H9 (cell line): ENCODE data around the gene KIF3B. TPM values are rescaled to one million over a fixed set of nuclear protein-coding genes. Genes with fewer than 3 reads are reported as not detected.
"Not testable (repeated sequence)": the region's sequence is repeated elsewhere in the genome, so short reads cannot be mapped to it uniquely, and the experiment has no call there.

ENCODE experiments used
- DNase-seq: peaks from one replicate; pipeline ENCODE4 v3.0.0-alpha.2; 2017
- H2AFZ ChIP-seq: one replicate; pipeline ENCODE4 v1.6.1; 2013; ENCODE audit warnings: mild to moderate bottlenecking, low read length, control low read depth, moderate library complexity
- H2AK5ac ChIP-seq: 2 replicates; pipeline ENCODE4 v1.6.1; 2013; ENCODE audit warnings: low read length, control low read depth, mixed read lengths; ENCODE audit not compliant: insufficient read length
- H2BK120ac ChIP-seq: one replicate; pipeline ENCODE4 v1.6.1; 2013; ENCODE audit warnings: low read depth, mild to moderate bottlenecking, low read length, control low read depth, inconsistent platforms; ENCODE audit not compliant: poor library complexity, severe bottlenecking
- H2BK12ac ChIP-seq: 2 replicates; pipeline ENCODE4 v1.6.1; 2013; ENCODE audit warnings: low read length, control low read depth, mixed read lengths, low read depth; ENCODE audit not compliant: insufficient read length
- H2BK15ac ChIP-seq: 2 replicates; pipeline ENCODE4 v1.6.1; 2013; ENCODE audit warnings: low read depth, low read length, control low read depth
- H2BK20ac ChIP-seq: one replicate; pipeline ENCODE4 v1.6.1; 2013; ENCODE audit warnings: low read depth, mild to moderate bottlenecking, low read length, control low read depth, inconsistent platforms; ENCODE audit not compliant: poor library complexity, severe bottlenecking
- H2BK5ac ChIP-seq: 2 replicates; pipeline ENCODE4 v1.6.1; 2013; ENCODE audit warnings: low read length, control low read depth, mixed read lengths; ENCODE audit not compliant: insufficient read length
- H3K14ac ChIP-seq: 2 replicates; pipeline ENCODE4 v1.6.1; 2013; ENCODE audit warnings: low read length, control low read depth; ENCODE audit not compliant: insufficient read depth
- H3K18ac ChIP-seq: 2 replicates; pipeline ENCODE4 v1.6.1; 2013; ENCODE audit warnings: low read depth, mild to moderate bottlenecking, mixed read lengths, low read length, control low read depth; ENCODE audit not compliant: insufficient read length
- H3K23ac ChIP-seq: 2 replicates; pipeline ENCODE4 v1.6.1; 2013; ENCODE audit warnings: low read length, control low read depth, mixed read lengths, low read depth; ENCODE audit not compliant: insufficient read length
- H3K23me2 ChIP-seq: 2 replicates; pipeline ENCODE4 v1.6.1; 2013; ENCODE audit warnings: low read depth, mild to moderate bottlenecking, mixed read lengths, low read length, control low read depth; ENCODE audit not compliant: insufficient read length, poor library complexity, severe bottlenecking
- H3K27ac ChIP-seq: 2 replicates; pipeline ENCODE4 v1.5.1; 2013; ENCODE audit warnings: low read length, control low read depth, mixed read lengths, low read depth; ENCODE audit not compliant: insufficient read length
- H3K27me3 ChIP-seq: 2 replicates; pipeline ENCODE4 v1.6.1; 2013; ENCODE audit warnings: low read length, control low read depth, inconsistent platforms; ENCODE audit not compliant: insufficient read depth
- H3K4ac ChIP-seq: 2 replicates; pipeline ENCODE4 v1.6.1; 2013; ENCODE audit warnings: low read depth, mild to moderate bottlenecking, control low read depth, inconsistent platforms, low read length, moderate library complexity
- H3K4me1 ChIP-seq: 2 replicates; pipeline ENCODE4 v1.6.1; 2013; ENCODE audit warnings: low read length, control low read depth, inconsistent platforms; ENCODE audit not compliant: insufficient read depth
- H3K4me2 ChIP-seq: 2 replicates; pipeline ENCODE4 v1.6.1; 2013; ENCODE audit warnings: low read length, control low read depth, mixed read lengths; ENCODE audit not compliant: insufficient read length, insufficient read depth
- H3K56ac ChIP-seq: 2 replicates; pipeline ENCODE4 v1.6.1; 2013; ENCODE audit warnings: low read depth, mild to moderate bottlenecking, mixed read lengths, low read length, control low read depth; ENCODE audit not compliant: insufficient read length
- H3K79me1 ChIP-seq: 2 replicates; pipeline ENCODE4 v1.6.1; 2013; ENCODE audit warnings: low read depth, mild to moderate bottlenecking, moderate library complexity, low read length, control low read depth, inconsistent platforms; ENCODE audit not compliant: insufficient read depth, poor library complexity, severe bottlenecking
- H3K79me2 ChIP-seq: 2 replicates; pipeline ENCODE4 v1.6.1; 2013; ENCODE audit warnings: low read length, control low read depth, inconsistent platforms; ENCODE audit not compliant: insufficient read depth
- H3K9ac ChIP-seq: 2 replicates; pipeline ENCODE4 v1.6.1; 2013; ENCODE audit warnings: low read length, control low read depth, mixed read lengths; ENCODE audit not compliant: insufficient read length; ENCODE audit errors: extremely low read depth
- H3K9me3 ChIP-seq: one replicate; pipeline ENCODE4 v1.6.1; 2013; ENCODE audit warnings: low read depth, low read length, inconsistent platforms; ENCODE audit not compliant: control insufficient read depth
- H3T11ph ChIP-seq: one replicate; pipeline ENCODE4 v1.6.1; 2013; ENCODE audit warnings: mild to moderate bottlenecking, low read length, control low read depth, inconsistent platforms
- H4K20me1 ChIP-seq: one replicate; pipeline ENCODE4 v1.6.1; 2013; ENCODE audit not compliant: control insufficient read depth, insufficient read length, insufficient read depth
- H4K5ac ChIP-seq: 2 replicates; pipeline ENCODE4 v1.6.1; 2013; ENCODE audit warnings: low read depth, mild to moderate bottlenecking, mixed read lengths, low read length, control low read depth; ENCODE audit not compliant: insufficient read length
- H4K8ac ChIP-seq: replicated peaks from 2 replicates; pipeline ENCODE4 v1.6.1; 2013; ENCODE audit warnings: low read length, control low read depth, mixed read lengths, low read depth; ENCODE audit not compliant: insufficient read length
- H4K91ac ChIP-seq: 2 replicates; pipeline ENCODE4 v1.6.1; 2013; ENCODE audit warnings: low read depth, mild to moderate bottlenecking, moderate library complexity, mixed read lengths, low read length, control low read depth; ENCODE audit not compliant: insufficient read length
- H3K27ac Mint-ChIP-seq, 3 experiments: 2 replicates in 2 of 3; 3 replicates in 1 of 3; pipeline ENCODE4 v1.8.0; 2020 to 2021; ENCODE audit warnings: mixed read lengths in 3 of 3, mild to moderate bottlenecking in 1 of 3, moderate library complexity in 1 of 3
- H3K27me3 Mint-ChIP-seq: 2 replicates; pipeline ENCODE4 v1.8.0; 2021; ENCODE audit warnings: low read depth, mild to moderate bottlenecking, moderate library complexity, mixed read lengths
- H3K36me3 Mint-ChIP-seq, 3 experiments: 2 replicates in 2 of 3; 3 replicates in 1 of 3; pipeline ENCODE4 v1.8.0; 2020 to 2021; ENCODE audit warnings: low read depth in 3 of 3, mixed read lengths in 3 of 3; ENCODE audit not compliant: insufficient read depth in 1 of 3
- H3K4me1 Mint-ChIP-seq, 2 experiments: 2 replicates each; pipeline ENCODE4 v1.8.0; 2020; ENCODE audit warnings: mixed read lengths in 2 of 2
- H3K4me3 Mint-ChIP-seq, 2 experiments: 2 replicates in 1 of 2; 3 replicates in 1 of 2; pipeline ENCODE4 v1.8.0; 2020 to 2021; ENCODE audit warnings: mild to moderate bottlenecking in 2 of 2, mixed read lengths in 2 of 2, moderate library complexity in 1 of 2
- H3K9me3 Mint-ChIP-seq, 2 experiments: 2 replicates in 1 of 2; 3 replicates in 1 of 2; pipeline ENCODE4 v1.8.0; 2020; ENCODE audit warnings: mild to moderate bottlenecking in 2 of 2, mixed read lengths in 2 of 2, moderate library complexity in 1 of 2
- CTCF ChIP-seq: fragments of 200-600 bp; sonication (generic); conservative IDR thresholded peaks from 3 replicates; pipeline ENCODE4 v1.8.0; 2021; ENCODE audit warnings: antibody characterized with exemption, mild to moderate bottlenecking
- WGBS: extraction: QIAGEN DNeasy Blood & Tissue Kit; methylation state at CpG from one replicate; pipeline ENCODE4 v1.1.7; 2013; ENCODE audit warnings: missing lambda C conversion rate, low lambda C conversion rate, mixed read lengths; ENCODE audit not compliant: insufficient read length; ENCODE audit errors: extremely low coverage; 5-methylcytosine and 5-hydroxymethylcytosine counted together
- total RNA-seq: library from RNA; stranded (reverse); gene quantifications from 2 replicates; pipeline ENCODE4 v1.2.1, GENCODE V29; 2021

Gene KIF3B
- total RNA-seq, 1 experiment from 2014 or later = 29.7 TPM

- H3T11ph ChIP-seq = no peak overlapping the region
- H3K9ac ChIP-seq = no peak overlapping the region
- no peak overlapping the region for H3K18ac ChIP-seq
- no peak overlapping the region for H3K23ac ChIP-seq
- H3K9me3 ChIP-seq = no peaks in the 10 kb centered on the region
- no peaks in the 10 kb centered on the region for H3K23me2 ChIP-seq
- no peaks in the 10 kb centered on the region for H4K20me1 ChIP-seq
- H3K56ac ChIP-seq = no peak overlapping the region
- no peak overlapping the region for H2BK15ac ChIP-seq
- peaks cover 3% of the 10 kb centered on the region; the same call in 1 of the 2 replicates for H3K4me1 ChIP-seq
- H3K36me3 Mint-ChIP-seq = peaks cover 0 to 3% (median 0%) of the 10 kb centered on the region in 3 experiments; a peak in 2 of 7 replicates
- H2BK12ac ChIP-seq = no peak overlapping the region
- H2BK20ac ChIP-seq = no peak overlapping the region
- H4K5ac ChIP-seq = no peak overlapping the region
- H3K4ac ChIP-seq = no peak overlapping the region
- H2BK120ac ChIP-seq = no peak overlapping the region
- no peak overlapping the region for H2BK5ac ChIP-seq
- H3K9me3 Mint-ChIP-seq = no peaks in the 10 kb centered on the region
- no peak overlapping the region for H2AK5ac ChIP-seq
- H3K79me1 ChIP-seq = no peaks in the 10 kb centered on the region
- no peak overlapping the region for H3K4me2 ChIP-seq
- H3K27me3 ChIP-seq = no peaks in the 10 kb centered on the region
- H3K27ac ChIP-seq = no peak overlapping the region
- no peak for DNase-seq
- TF ChIP-seq CTCF = no peak
- no peak overlapping the region for H4K8ac ChIP-seq
- peaks cover 6% of the 10 kb centered on the region for H3K27me3 Mint-ChIP-seq
- H3K4me3 Mint-ChIP-seq = no peak overlapping the region
- H3K27ac Mint-ChIP-seq = peak overlapping the region in 2 of 3 experiments; percentile 7 to 36; a peak in 1 of 7 replicates
- WGBS = no CpG with 5 or more reads among the region's 2 CpGs
- H4K91ac ChIP-seq = no peak overlapping the region
- no peaks in the 10 kb centered on the region for H3K79me2 ChIP-seq
- H3K14ac ChIP-seq = no peak overlapping the region
- H2AFZ ChIP-seq = no peak overlapping the region
- H3K4me1 Mint-ChIP-seq = peaks cover 5 to 9% of the 10 kb centered on the region in 2 experiments
Measured at GRCh38 chr20:32339116-32339515, 61.7 kb downstream of the KIF3B start.

GRCh38 chr20:32341053-32341452 lies 63.6 kb downstream of the KIF3B start:
- H3K4me1 ChIP-seq, H2AK5ac ChIP-seq, H2BK15ac ChIP-seq, H3K4me3 Mint-ChIP-seq, H3K18ac ChIP-seq, H3K14ac ChIP-seq, H2AFZ ChIP-seq, H2BK120ac ChIP-seq, H3K4ac ChIP-seq, H3K9ac ChIP-seq, H3K27ac ChIP-seq, H4K91ac ChIP-seq, H3K27ac Mint-ChIP-seq, H3K9me3 ChIP-seq, H3K4me2 ChIP-seq, H4K8ac ChIP-seq, H3K23me2 ChIP-seq, H3T11ph ChIP-seq, H3K79me2 ChIP-seq, H4K5ac ChIP-seq, H2BK20ac ChIP-seq, H2BK5ac ChIP-seq, DNase-seq, H2BK12ac ChIP-seq, H3K23ac ChIP-seq, H3K79me1 ChIP-seq, H4K20me1 ChIP-seq, H3K36me3 Mint-ChIP-seq, H3K27me3 Mint-ChIP-seq, H3K27me3 ChIP-seq, H3K9me3 Mint-ChIP-seq, H3K56ac ChIP-seq: not testable (repeated sequence)
- WGBS = no CpG with 5 or more reads among the region's 2 CpGs
- H3K4me1 Mint-ChIP-seq = peaks cover 15 to 19% of the 10 kb centered on the region in 2 experiments
